Transverse colon (tissue), 4 donors: ENCODE results near the gene SIL1. TPM values are rescaled to one million over a fixed set of nuclear protein-coding genes. Genes with fewer than 3 reads are reported as not detected.

ENCODE experiments used
- DNase-seq: peaks from one replicate; pipeline ENCODE4 v3.0.0-alpha.2; 2019
- H3K27ac ChIP-seq, 4 donors: fragments of 200-600 bp; sonication (generic); 2 replicates each; pipeline ENCODE4 v1.5.1; 2016 to 2018; ENCODE audit warnings: inconsistent platforms in 4 of 4
- H3K27me3 ChIP-seq: fragments of 200-600 bp; sonication (generic); 2 replicates; pipeline ENCODE4 v1.5.1; 2017; ENCODE audit warnings: inconsistent platforms
- H3K36me3 ChIP-seq, 4 donors: fragments of 200-600 bp; sonication (generic); 2 replicates each; pipeline ENCODE4 v1.5.1; 2017 to 2019; ENCODE audit warnings: inconsistent platforms in 4 of 4
- H3K4me1 ChIP-seq, 4 donors: fragments of 200-600 bp; sonication (generic); 2 replicates each; pipeline ENCODE4 v1.5.1; 2017 to 2020; ENCODE audit warnings: inconsistent platforms in 4 of 4
- H3K4me3 ChIP-seq, 4 donors: fragments of 200-600 bp; sonication (generic); 1 replicate in 1 of 4; 2 replicates in 3 of 4; pipeline versions ENCODE4 v1.5.1 to v1.6.1; 2017 to 2019; ENCODE audit warnings: inconsistent platforms in 4 of 4
- H3K9me3 ChIP-seq, 2 donors: fragments of 200-600 bp; sonication (generic); 2 replicates each; pipeline ENCODE4 v1.5.1; 2017 to 2019; ENCODE audit warnings: inconsistent platforms in 2 of 2
- EP300 ChIP-seq: sonication (generic); formaldehyde crosslinking; IDR thresholded peaks from one replicate; pipeline ENCODE4 v1.6.1; 2017; ENCODE audit warnings: antibody characterized with exemption, low read depth
- POLR2A ChIP-seq: fragments of 450-650 bp; IDR thresholded peaks from one replicate; pipeline ENCODE4 v1.6.1; 2016; ENCODE audit warnings: antibody characterized with exemption, mild to moderate bottlenecking, moderate library complexity
- POLR2AphosphoS5 ChIP-seq, 3 donors: sonication (generic); formaldehyde crosslinking; IDR thresholded peaks; one replicate each; pipeline ENCODE4 v1.6.1; 2016; ENCODE audit warnings: antibody characterized with exemption in 3 of 3
- WGBS, 2 donors: methylation state at CpG; one replicate each; pipeline ENCODE4 v1.1.5; 2018; ENCODE audit warnings: low coverage in 1 of 2; 5-methylcytosine and 5-hydroxymethylcytosine counted together
- in situ Hi-C, 4 donors: fragments of 200-750 bp; cut with MboI; loops; one replicate each; pipeline versions ENCODE4 v1.15.0 to v1.15.1; 2017; ENCODE audit warnings: low sequenced_read_pairs in 3 of 4, low pct_ligation_motif_present in 1 of 4, low pct_unique_long_range_greater_than_20kb in 1 of 4
- intact Hi-C: fragments of 100-400 bp; cut with DNase I; formaldehyde crosslinking; loops from one replicate; pipeline ENCODE4 v1.15.1; 2023; ENCODE audit warnings: low total_unique reads
- small RNA-seq, 4 donors: library from RNA; depleted of rRNA; stranded (forward); fragments of <200 nt; gene quantifications; one replicate each; pipeline ENCODE3, GENCODE V24; 2016
- total RNA-seq, 4 donors: library from RNA; depleted of rRNA; stranded (reverse); fragments of >200 nt; gene quantifications; one replicate each; pipeline ENCODE4 v1.1.0, GENCODE V29; 2016
- TF ChIP-seq, protein P1 (sequence below), 5 experiments: fragments of 200-600 bp in 3 of 5; fragments of 450-650 bp in 2 of 5; sonication (generic) in 3 of 5; IDR thresholded peaks; 1 replicate in 2 of 5; 2 replicates in 3 of 5; pipeline ENCODE4 v1.5.1; 2016 to 2017; ENCODE audit warnings: antibody characterized with exemption in 5 of 5, inconsistent platforms in 3 of 5, mild to moderate bottlenecking in 2 of 5, moderate library complexity in 1 of 5

The SIL1 gene
- total RNA-seq, 4 donors from 2014 or later: 11.1 to 38.1 (median 29.0) TPM

DNA sequence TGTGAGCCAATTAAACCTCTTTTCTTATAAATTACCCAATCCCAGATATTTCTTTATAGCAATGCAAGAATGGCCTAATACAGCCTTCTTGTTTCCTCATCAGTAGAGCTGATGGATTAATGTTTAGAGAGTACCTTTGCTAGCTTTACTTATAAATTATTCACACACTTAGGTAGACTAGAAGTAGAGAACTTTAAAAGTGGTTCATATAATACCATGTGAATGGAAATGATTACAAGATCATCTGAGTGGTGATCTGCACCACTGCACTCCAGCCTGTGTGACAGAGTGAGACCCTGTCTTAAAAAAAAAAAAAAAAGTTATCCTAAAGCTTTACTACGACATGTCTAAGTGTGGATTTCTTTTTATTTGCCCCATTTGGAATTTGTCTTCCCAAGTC, 299.9 kb downstream of the SIL1 start:
- in situ Hi-C loops: no loop called here
- H3K4me1 ChIP-seq: peaks cover 0 to 6% (median 2%) of the 10 kb centered on the region in 4 donors
- no peaks in the 10 kb centered on the region for H3K9me3 ChIP-seq
- DNase-seq: no peak
- H3K27ac ChIP-seq: no peak overlapping the region
- WGBS, 2 donors: 87 to 100% methylated on average over 1 of the region's 1 CpG
- no peak for TF ChIP-seq EP300
- no peak for TF ChIP-seq POLR2A
- no peak for TF ChIP-seq POLR2AphosphoS5 (IDR thresholded peaks at IDR 0.05)
- TF ChIP-seq, protein P1, sequence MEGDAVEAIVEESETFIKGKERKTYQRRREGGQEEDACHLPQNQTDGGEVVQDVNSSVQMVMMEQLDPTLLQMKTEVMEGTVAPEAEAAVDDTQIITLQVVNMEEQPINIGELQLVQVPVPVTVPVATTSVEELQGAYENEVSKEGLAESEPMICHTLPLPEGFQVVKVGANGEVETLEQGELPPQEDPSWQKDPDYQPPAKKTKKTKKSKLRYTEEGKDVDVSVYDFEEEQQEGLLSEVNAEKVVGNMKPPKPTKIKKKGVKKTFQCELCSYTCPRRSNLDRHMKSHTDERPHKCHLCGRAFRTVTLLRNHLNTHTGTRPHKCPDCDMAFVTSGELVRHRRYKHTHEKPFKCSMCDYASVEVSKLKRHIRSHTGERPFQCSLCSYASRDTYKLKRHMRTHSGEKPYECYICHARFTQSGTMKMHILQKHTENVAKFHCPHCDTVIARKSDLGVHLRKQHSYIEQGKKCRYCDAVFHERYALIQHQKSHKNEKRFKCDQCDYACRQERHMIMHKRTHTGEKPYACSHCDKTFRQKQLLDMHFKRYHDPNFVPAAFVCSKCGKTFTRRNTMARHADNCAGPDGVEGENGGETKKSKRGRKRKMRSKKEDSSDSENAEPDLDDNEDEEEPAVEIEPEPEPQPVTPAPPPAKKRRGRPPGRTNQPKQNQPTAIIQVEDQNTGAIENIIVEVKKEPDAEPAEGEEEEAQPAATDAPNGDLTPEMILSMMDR (IDR thresholded peaks at IDR 0.05): no peak
- no peak overlapping the region for H3K4me3 ChIP-seq
- H3K36me3 ChIP-seq: peaks cover 0 to 5% (median 0%) of the 10 kb centered on the region in 4 donors
- intact Hi-C loops: no loop called here
- no peaks in the 10 kb centered on the region for H3K27me3 ChIP-seq

Small RNA genes lying within 50 kb of the gene (small RNA-seq; reads per million reads assigned to genes)
- 0 reads per million in 4 donors for gene RNU6-572P

Other genes with a start within 250 kb of the SIL1 start
- 100 to 1,000 TPM in 3 of 4 donors, 10 to 100 TPM in 1; 97.3 to 190 (median 134) TPM for gene MATR3, start 95.4 kb upstream of the SIL1 start, total RNA-seq
- gene PAIP2, start 143.5 kb upstream of the SIL1 start, total RNA-seq: 10 to 100 TPM; 13.8 to 67.3 (median 36.5) TPM
- 1 to 10 TPM in 2 of 4 donors, under 1 TPM in 1, not detected in 1; 0.80 to 9.5 (median 7.4) TPM for gene SLC23A1, start 184.9 kb upstream of the SIL1 start, total RNA-seq
- 10 to 100 TPM in 1 of 4 donors, 1 to 10 TPM in 1, not detected in 2; 4.0 to 39.2 TPM for gene MZB1, start 191.5 kb upstream of the SIL1 start, total RNA-seq
- 1 to 10 TPM in 1 of 4 donors, under 1 TPM in 2, not detected in 1; 0.55 to 1.1 (median 0.60) TPM for gene PROB1, start 196.7 kb upstream of the SIL1 start, total RNA-seq
- 1 to 10 TPM in 2 of 4 donors, not detected in 2; 3.0 TPM for gene SPATA24, start 205.7 kb upstream of the SIL1 start, total RNA-seq
- 1 to 10 TPM in 3 of 4 donors, under 1 TPM in 1; 0.37 to 3.8 (median 3.2) TPM for gene DNAJC18, start 241.2 kb upstream of the SIL1 start, total RNA-seq